Inferior parietal cortex (tissue), 1 donor: ENCODE results near the gene ISY1.
"Not testable (repeated sequence)": the region's sequence is repeated elsewhere in the genome, so short reads cannot be mapped to it uniquely, and the experiment has no call there.

Experiments used
- DNase-seq: peaks from one replicate; pipeline ENCODE4 v3.0.0-alpha.2; 2016; ENCODE audit errors: extremely low spot score

ISY1 gene

DNA sequence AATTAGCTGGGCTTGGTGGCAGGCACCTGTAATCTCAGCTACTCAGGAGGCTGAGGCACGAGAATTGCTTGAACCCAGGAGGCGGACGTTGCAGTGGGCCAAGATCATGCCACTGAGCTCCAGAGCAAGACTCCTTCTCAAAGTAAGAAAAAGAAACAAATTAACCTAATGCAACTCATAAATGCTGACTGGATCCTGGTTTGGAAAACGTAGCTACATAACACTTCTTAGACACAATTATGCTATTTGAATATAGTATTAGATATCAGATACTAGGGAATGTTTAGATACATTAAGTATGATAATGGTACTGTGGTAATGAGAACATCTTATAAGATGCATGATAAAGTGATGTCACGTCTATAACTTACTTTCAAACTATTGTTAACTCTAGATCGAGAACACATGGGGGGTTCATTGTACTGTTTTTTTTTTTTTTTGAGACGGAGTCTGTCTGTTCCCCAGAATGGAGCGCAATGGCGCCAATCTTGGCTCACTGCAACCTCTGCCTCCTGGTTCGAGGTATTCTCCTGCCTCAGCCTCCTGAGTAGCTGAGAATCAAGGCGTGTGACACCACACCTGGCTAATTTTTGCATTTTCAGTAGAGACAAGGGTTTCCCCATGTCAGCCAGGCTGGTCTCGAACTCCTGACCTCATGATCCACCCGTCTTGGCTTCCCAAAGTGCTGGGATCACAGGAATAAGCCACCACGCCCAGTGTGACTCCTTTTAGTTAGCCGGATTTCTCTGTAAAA lies 5.9 kb upstream of the ISY1 start:
- no peak for DNase-seq

DNA sequence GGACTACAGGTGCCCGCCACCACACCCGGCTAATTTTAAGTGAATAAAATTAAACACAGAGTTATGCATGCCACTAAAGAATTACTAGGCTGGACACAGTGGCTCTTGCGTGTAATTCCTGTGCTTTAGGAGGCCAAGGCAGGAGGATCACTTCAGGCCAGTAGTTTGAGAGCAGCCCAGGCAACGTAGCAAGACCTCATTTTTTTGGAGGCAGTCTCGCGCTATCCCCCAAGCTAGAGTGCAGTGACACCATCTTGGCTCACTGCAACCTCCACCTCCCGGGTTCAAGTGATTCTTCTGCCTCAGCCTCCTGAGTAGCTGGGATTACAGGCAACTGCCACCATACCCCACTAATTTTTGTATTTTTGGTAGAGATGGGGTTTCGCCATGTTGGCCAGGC lies 4.7 kb upstream of the ISY1 start:
- not testable (repeated sequence) for DNase-seq

DNA sequence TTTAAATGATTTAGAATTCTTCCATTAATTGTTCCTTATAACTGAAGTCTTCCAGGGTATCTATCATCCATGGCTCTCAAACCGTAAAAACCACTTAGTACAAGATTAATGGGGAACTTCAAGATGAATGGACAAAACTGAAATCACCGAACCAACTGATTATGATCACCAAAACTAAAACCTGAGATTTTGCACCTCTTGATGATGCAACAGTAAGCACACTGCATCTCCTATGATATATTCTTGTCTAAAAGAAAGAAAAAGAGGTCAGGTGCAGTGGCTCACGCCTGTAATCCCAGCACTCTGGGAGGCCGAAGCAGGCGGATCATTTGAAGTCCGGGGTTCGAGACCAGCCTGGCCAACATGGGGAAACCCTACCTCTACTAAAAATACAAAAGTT lies 3.6 kb upstream of the ISY1 start:
- no peak for DNase-seq

GRCh38 chr3:129162729-129163579 lies 2.1 kb upstream of the ISY1 start:
- DNase-seq = no peak

DNA sequence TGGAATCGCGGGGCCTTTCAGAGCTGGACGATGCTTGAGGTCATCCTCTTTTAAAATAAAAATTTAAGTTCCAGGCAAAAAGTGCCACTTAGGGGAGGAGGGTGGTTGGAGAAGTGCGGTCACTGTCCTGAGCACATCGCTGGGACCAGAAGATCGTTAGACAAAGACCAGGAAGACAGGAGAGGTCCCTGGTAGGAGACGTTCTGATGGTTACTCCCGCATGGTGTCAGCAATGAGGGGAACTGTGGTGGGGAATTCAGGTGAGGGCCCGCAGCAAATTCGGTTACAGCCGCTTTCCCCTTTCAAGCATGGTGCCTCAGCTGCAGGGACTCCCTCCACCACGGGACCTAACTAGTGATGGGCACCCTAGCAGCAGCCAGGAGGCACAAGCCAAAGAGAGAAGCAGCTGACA lies 1.0 kb upstream of the ISY1 start:
- DNase-seq = no peak

- no peak for DNase-seq
Measured at GRCh38 chr3:129144786-129145185, 16.1 kb downstream of the ISY1 start.

GRCh38 chr3:129141011-129141410 lies 19.9 kb downstream of the ISY1 start:
- DNase-seq = not testable (repeated sequence)

DNA sequence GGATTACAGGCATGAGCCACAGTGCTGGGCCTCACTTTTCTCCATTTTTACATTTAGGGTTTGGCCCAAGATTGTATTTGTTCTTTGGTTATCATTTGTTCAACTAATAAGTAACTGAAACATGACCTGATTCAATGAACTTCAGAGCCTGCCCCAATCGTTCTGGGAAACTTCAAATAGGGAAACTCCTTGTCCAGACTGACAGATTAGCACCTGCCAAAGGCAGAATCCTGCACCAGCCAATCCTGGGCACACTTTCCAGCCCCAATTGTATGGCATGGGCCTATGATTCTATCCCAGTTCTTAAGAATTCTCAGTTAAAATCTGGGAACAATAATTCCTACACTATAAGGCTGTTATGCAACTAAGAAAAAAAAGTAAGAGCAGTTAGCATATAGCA lies 21.0 kb downstream of the ISY1 start:
- no peak for DNase-seq

DNA sequence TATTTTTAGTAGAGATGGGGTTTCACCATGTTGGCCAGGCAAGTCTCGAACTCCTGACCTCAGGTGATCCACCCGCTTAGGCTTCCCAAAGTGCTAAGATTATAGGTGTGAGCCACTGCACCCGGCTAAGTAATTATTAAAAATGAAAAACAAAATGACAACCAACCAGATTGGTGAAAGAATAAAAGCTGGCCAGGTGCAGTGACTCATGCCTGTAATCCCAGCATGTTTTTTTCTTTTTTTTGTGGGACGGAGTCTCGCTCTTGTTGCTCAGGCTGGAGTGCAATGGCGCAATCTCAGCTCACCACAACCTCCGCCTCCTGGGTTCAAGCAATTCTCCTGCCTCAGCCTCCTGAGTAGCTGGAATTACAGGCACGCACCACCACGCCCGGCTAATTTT lies 24.6 kb downstream of the ISY1 start:
- DNase-seq = not testable (repeated sequence)

GRCh38 chr3:129132097-129132866 lies 28.6 kb downstream of the ISY1 start:
- no peak for DNase-seq

DNA sequence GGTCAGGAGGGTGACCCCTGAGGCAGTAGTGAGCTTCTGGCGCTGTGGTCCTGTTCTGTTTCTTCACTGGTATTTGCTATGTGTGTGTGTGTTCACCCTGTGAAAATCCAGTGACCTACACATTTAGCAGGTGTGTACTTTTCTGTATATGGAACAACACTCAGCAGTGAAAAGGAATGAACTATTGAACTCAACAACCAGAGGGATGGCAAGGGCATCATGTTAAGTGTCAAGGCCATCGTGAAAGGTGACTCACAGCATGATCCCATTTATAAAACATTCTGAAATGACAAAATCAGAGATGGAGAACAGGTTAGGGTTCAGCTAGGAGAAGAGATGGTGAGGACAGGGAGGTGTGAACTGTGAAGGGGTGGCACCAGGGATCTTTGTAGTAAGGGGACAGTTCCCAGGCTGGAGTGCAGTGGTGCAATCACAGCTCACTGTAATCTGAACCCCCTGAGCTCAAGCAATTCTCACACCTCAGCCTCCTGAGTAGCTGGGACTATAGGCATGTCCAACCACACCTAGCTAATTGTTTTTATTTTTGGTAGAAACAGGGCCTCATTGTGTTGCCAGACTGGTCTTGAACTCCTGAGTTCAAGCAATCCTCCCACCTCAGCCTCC lies 29.3 kb downstream of the ISY1 start:
- DNase-seq = no peak

GRCh38 chr3:129130291-129130813 lies 30.5 kb downstream of the ISY1 start:
- no peak for DNase-seq

- DNase-seq = no peak
Measured at GRCh38 chr3:129128357-129129155, 32.3 kb downstream of the ISY1 start.

DNA sequence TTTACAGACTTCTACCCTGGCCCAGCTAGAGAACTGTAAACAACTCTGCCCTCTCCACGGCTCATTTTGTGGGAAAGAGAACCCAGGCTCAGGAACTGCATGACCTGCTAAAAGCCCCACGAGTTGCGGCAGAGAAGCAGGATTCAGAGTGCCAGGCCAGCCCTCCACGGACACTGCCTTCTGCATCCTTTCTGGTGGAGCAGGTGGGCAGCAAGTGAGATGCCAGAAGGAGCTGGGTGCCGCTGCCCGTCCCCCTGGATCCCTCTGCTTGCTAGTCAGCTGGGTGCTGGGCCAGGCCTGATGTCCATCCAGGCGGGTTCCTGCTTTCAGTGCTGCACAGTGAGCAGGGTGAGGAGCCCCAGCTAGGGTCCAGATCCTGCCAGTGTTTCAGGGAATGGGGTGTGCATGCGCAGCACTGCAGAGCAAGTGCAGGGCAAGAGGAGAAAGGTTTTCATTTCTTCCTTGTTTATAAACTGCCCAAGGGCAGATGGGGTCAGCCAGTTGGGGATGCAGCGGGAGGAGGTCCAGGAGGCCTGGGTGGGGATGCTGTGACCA lies 34.1 kb downstream of the ISY1 start:
- no peak for DNase-seq

DNA sequence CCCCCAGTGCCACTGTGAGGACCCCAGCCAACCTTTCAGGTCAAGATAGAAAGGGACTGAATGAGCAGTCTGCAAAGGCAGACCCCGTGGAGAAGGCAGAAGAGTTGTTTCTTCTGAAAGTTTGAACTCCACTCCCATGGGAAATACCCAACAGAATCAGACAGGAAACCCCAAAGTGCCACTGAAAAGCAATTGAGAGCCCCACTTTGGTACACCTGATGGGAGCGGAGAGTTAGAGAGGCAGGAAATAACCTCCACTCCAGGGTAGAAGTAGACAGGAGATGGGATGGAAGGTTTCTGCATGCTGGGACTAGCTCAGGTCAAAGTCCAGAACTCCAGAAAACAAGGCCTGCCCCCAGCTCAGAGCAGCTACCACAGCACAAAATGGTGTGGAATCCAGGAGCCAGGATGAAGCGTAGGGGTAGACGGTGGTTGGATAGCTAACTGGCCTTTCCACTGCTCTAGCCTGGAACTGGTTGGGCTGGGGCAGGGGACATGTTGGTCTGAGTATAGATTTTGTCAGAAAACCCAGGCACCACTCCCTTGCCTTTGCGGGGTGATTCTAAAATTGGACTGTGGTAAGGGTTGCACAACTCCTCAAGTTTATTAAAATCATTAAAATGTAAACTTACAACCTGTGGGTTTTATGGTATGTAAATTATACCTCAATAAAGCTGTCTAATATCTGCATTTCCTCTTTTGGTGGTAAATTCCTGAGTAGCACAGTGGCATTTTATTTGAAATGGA lies 37.4 kb downstream of the ISY1 start:
- DNase-seq = no peak

DNA sequence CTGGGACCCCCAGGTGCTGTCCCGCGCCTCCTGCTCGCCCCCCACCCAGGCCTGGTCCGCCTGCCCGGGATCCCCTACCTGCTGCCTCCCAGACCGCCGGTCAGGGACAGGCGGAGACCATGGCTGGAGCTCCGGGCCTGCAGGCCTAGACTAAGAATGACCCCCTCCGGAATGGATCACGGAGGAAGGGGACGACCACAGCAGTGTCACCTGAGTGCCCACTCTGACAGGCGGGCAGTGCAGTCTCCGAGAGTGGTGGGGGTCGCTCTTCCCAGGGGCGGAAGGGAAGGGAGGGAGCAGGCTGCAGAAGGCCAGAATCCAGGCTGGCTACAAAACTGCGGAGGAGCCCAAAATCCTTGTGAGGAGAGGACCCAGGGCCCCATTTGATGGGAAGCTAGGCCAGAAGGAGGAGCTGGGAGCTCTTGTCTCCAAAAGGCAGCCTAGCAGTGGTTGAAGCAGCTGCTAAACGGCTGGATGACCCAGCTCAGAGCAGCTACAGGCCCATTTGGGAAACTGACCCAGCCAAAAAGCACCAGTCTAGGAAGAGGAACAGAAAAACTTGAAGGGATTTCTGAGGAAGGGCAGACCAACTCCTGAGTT lies 38.4 kb downstream of the ISY1 start:
- no peak for DNase-seq

GRCh38 chr3:129121792-129122411 lies 39.0 kb downstream of the ISY1 start, which contains the start of gene RAB43:
RAB43 (minus strand) TSS chr3:129121804; CDS start chr3:129121489, 315 bp downstream.
- no peak for DNase-seq

- no peak for DNase-seq
Measured at GRCh38 chr3:129121016-129121791, 39.7 kb downstream of the ISY1 start.
